MCF 10A (cell line): ENCODE measurements around the gene STK4. TPM values are rescaled to one million over a fixed set of nuclear protein-coding genes. Genes with fewer than 3 reads are reported as not detected.

ENCODE experiments used
- BruUV-seq: library from RNA; stranded (reverse); fragments of 400-500 nt; replicated peaks from 2 replicates; lab custom pipeline; 2021; lab: Mats Ljungman, UMichigan
- CTCF ChIA-PET: fragments of 300-600 bp; sonication (Branson Sonifier 250); formaldehyde crosslinking; extraction: SDS; loops from one replicate; lab custom pipeline; 2021; ENCODE audit warnings: antibody characterized with exemption, inconsistent platforms; lab: Yijun Ruan, JAX
- POLR2A ChIA-PET: fragments of 300-600, 350-650 bp; sonication (Branson Sonifier 250); formaldehyde crosslinking; extraction: SDS; loops from one replicate; lab custom pipeline; 2020; ENCODE audit warnings: antibody characterized with exemption, inconsistent platforms; lab: Yijun Ruan, JAX
- DNase-seq: peaks from one replicate; pipeline ENCODE4 v3.0.0-alpha.2; 2018; ENCODE audit not compliant: unreplicated experiment
- H3K27ac Mint-ChIP-seq: one replicate; pipeline ENCODE4 v1.8.0; 2022; ENCODE audit warnings: mild to moderate bottlenecking, low read depth, mixed read lengths; ENCODE audit not compliant: unreplicated experiment
- H3K27me3 Mint-ChIP-seq: one replicate; pipeline ENCODE4 v1.8.0; 2022; ENCODE audit warnings: mixed read lengths; ENCODE audit not compliant: insufficient read depth, unreplicated experiment
- H3K36me3 Mint-ChIP-seq: one replicate; pipeline ENCODE4 v1.8.0; 2022; ENCODE audit warnings: mild to moderate bottlenecking, moderate library complexity, mixed read lengths; ENCODE audit not compliant: insufficient read depth, unreplicated experiment
- H3K4me1 Mint-ChIP-seq: one replicate; pipeline ENCODE4 v1.8.0; 2022; ENCODE audit warnings: mixed read lengths; ENCODE audit not compliant: insufficient read depth, unreplicated experiment
- H3K4me3 Mint-ChIP-seq: one replicate; pipeline ENCODE4 v1.8.0; 2022; ENCODE audit warnings: mild to moderate bottlenecking, moderate library complexity, mixed read lengths; ENCODE audit not compliant: unreplicated experiment
- H3K9me3 Mint-ChIP-seq: one replicate; pipeline ENCODE4 v1.8.0; 2022; ENCODE audit warnings: mixed read lengths; ENCODE audit not compliant: unreplicated experiment
- intact Hi-C: fragments of 100-400 bp; cut with micrococcal nuclease; formaldehyde crosslinking; loops from 2 replicates; pipeline ENCODE4 v1.14.1; 2022
- total RNA-seq: library from RNA; stranded (reverse); gene quantifications from 2 replicates; pipeline ENCODE4 v1.2.3, GENCODE V29; 2022
- TF ChIP-seq, protein P1 (sequence below): fragments of 200-600 bp; IDR thresholded peaks from one replicate; pipeline ENCODE4 v1.8.0; 2022; ENCODE audit warnings: antibody characterized with exemption, mild to moderate bottlenecking; ENCODE audit not compliant: unreplicated experiment

Gene STK4
- total RNA-seq, 1 experiment from 2014 or later, result 47.7 TPM

DNA sequence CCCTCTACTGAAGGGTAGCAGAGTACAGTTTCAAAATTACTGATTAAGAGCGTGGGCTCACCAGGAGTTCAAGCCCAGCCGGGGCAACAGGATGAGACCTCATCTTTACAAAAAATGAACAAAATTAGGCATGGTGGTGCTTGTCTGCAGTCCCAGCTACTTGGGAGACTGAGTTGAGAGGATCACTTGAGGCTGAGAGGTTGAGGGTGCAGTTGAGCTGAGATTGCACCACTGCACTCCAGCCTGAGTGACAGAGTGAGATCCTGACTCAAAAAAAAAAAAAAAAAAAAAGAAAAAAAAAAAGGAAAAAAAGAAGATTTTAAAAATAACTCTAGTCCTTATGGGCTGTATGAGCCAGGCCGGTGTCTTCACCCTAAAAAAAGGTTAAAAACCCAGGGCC lies 37.7 kb upstream of the STK4 start:
- no TSS peak for BruUV-seq
- CTCF ChIA-PET, result interaction anchor here (0.6 kb wide), 1 partner anchor 1557 kb away, joined by 3 read pairs; no protein-coding TSS in a partner anchor
- TF ChIP-seq, protein P1, sequence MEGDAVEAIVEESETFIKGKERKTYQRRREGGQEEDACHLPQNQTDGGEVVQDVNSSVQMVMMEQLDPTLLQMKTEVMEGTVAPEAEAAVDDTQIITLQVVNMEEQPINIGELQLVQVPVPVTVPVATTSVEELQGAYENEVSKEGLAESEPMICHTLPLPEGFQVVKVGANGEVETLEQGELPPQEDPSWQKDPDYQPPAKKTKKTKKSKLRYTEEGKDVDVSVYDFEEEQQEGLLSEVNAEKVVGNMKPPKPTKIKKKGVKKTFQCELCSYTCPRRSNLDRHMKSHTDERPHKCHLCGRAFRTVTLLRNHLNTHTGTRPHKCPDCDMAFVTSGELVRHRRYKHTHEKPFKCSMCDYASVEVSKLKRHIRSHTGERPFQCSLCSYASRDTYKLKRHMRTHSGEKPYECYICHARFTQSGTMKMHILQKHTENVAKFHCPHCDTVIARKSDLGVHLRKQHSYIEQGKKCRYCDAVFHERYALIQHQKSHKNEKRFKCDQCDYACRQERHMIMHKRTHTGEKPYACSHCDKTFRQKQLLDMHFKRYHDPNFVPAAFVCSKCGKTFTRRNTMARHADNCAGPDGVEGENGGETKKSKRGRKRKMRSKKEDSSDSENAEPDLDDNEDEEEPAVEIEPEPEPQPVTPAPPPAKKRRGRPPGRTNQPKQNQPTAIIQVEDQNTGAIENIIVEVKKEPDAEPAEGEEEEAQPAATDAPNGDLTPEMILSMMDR, result no peak
- no peak for DNase-seq
- Mint-ChIP-seq H3K36me3 (peaks cover 26% of the 10 kb centered on the region), H3K4me3 (no peak overlapping the region), H3K4me1 (no peaks in the 10 kb centered on the region), H3K9me3 (no peaks in the 10 kb centered on the region), H3K27me3 (no peaks in the 10 kb centered on the region), H3K27ac (no peak overlapping the region)
- intact Hi-C loops, result no loop called here
- POLR2A ChIA-PET, result interaction anchor here (0.6 to 0.9 kb wide), 4 partner anchors 10 to 168 kb away, joined by 3 to 4 read pairs (median 3); partner anchors contain the start of gene YWHAB

DNA sequence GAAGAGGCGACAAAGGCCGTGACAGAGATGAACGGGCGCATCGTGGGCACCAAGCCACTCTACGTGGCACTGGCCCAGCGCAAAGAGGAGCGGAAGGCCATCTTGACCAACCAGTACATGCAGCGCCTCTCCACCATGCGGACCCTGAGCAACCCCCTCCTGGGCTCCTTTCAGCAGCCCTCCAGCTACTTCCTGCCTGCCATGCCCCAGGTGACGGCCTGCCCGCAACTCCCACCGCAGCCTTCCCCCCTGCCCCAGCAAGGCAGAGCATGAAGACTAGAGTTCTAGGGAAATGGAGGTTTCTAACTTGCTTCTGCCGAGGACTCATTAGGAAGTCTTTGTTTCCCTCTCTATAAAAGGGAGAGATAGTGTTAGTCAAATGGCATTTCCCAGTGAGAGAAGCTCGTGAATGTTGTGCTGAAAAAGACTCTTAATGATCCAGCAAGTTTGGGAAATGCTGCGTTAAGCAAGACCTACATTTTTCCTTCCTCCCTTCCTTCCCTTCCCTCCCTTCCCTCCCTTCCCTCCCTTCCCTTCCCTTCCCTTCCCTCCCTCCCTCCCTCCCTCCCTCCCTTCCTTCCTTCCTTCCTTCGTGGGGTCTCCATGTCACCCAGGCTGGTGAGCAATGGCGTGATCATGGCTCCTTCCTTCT lies 35.7 kb upstream of the STK4 start:
- ChIA-PET CTCF (interaction anchor here (0.9 to 1.2 kb wide), 2 partner anchors 12 to 183 kb away, joined by 3 read pairs; no protein-coding TSS in a partner anchor), POLR2A (no interaction called here)
- DNase-seq, result no peak
- Mint-ChIP-seq H3K27me3 (no peaks in the 10 kb centered on the region), H3K36me3 (peaks cover 24% of the 10 kb centered on the region), H3K4me3 (no peak overlapping the region), H3K27ac (no peak overlapping the region), H3K4me1 (no peaks in the 10 kb centered on the region), H3K9me3 (no peaks in the 10 kb centered on the region)
- no TSS peak for BruUV-seq
- intact Hi-C loops, result no loop called here
- TF ChIP-seq, protein P1, result no peak

GRCh38 chr20:44931911-44932310 lies 34.4 kb upstream of the STK4 start:
- intact Hi-C loops, result no loop called here
- DNase-seq, result no peak
- H3K4me1 Mint-ChIP-seq, result no peaks in the 10 kb centered on the region
- no peaks in the 10 kb centered on the region for H3K9me3 Mint-ChIP-seq
- peaks cover 28% of the 10 kb centered on the region for H3K36me3 Mint-ChIP-seq
- TSS peak; percentile 43 for BruUV-seq
- POLR2A ChIA-PET, result interaction anchor here (0.6 to 1.2 kb wide), 7 partner anchors 11 to 63 kb away, joined by 3 read pairs; no protein-coding TSS in a partner anchor
- CTCF ChIA-PET, result interaction anchor here (0.5 to 0.8 kb wide), 2 partner anchors 9 to 185 kb away, joined by 3 to 5 read pairs; no protein-coding TSS in a partner anchor
- no peaks in the 10 kb centered on the region for H3K27me3 Mint-ChIP-seq
- H3K4me3 Mint-ChIP-seq, result no peak overlapping the region
- TF ChIP-seq, protein P1, result no peak
- H3K27ac Mint-ChIP-seq, result no peak overlapping the region

- BruUV-seq, result no TSS peak
- intact Hi-C loops, result no loop called here
- TF ChIP-seq, protein P1, result no peak
- Mint-ChIP-seq H3K4me3 (no peak overlapping the region), H3K9me3 (no peaks in the 10 kb centered on the region), H3K27ac (no peak overlapping the region), H3K27me3 (no peaks in the 10 kb centered on the region), H3K4me1 (no peaks in the 10 kb centered on the region), H3K36me3 (peaks cover 36% of the 10 kb centered on the region)
- POLR2A ChIA-PET, result interaction anchor here (0.6 to 1.2 kb wide), 4 partner anchors 12 to 118 kb away, joined by 3 read pairs; no protein-coding TSS in a partner anchor
- CTCF ChIA-PET, result interaction anchor here (0.6 to 1.1 kb wide), 2 partner anchors 30 to 78 kb away, joined by 3 read pairs; no protein-coding TSS in a partner anchor
- no peak for DNase-seq
Measured at GRCh38 chr20:44932916-44933315, 33.4 kb upstream of the STK4 start.
